ENCODE data around the gene CCDC88A.

DNA sequence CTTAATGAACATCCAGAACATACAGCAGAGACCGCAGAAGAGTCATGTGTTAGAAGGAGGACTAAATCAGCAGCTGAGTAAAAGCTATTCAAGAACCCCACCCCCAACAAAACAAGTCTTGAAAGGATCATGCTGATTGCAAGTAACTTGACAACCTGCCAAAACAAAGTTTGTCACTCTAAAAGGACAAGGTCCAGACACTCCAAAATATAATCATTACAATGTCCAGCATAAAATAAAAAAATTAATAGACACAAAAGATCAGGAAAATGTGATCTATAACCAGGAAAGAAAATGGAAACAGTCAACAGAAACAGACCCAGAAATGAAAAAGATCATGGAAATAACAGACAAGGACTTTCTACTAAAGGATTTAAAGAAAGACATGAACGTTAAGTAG is 28.5 kb downstream of the CCDC88A start:
- TF ChIP-seq EZH2phosphoT487 (IDR thresholded peaks at IDR 0.05; ENCODE audit: borderline replicate concordance, low read length) (no peak), EZH2 (IDR thresholded peaks at IDR 0.05; ENCODE audit: low read length, unreplicated experiment) (no peak)
